Testis (tissue), 3 donors: ENCODE measurements around the gene PDCD11. TPM values are rescaled to one million over a fixed set of nuclear protein-coding genes. Genes with fewer than 3 reads are reported as not detected.

ENCODE experiments used
- DNase-seq: peaks from one replicate; pipeline ENCODE4 v3.0.0-alpha.2; 2019
- H3K27ac ChIP-seq, 2 donors: fragments of 200-600 bp; sonication (generic); one replicate each; pipeline ENCODE4 v1.5.1; 2019
- H3K27me3 ChIP-seq: fragments of 200-600 bp; sonication (generic); one replicate; pipeline ENCODE4 v1.5.1; 2019
- H3K36me3 ChIP-seq: fragments of 200-600 bp; sonication (generic); one replicate; pipeline ENCODE4 v1.5.1; 2017; ENCODE audit warnings: low read depth; ENCODE audit errors: missing control alignments
- H3K4me1 ChIP-seq: fragments of 200-600 bp; sonication (generic); one replicate; pipeline ENCODE4 v1.5.1; 2019
- H3K4me3 ChIP-seq, 2 donors: fragments of 200-600 bp; sonication (generic); one replicate each; pipeline ENCODE4 v1.5.1; 2017 to 2019
- H3K9me3 ChIP-seq: fragments of 200-600 bp; sonication (generic); one replicate; pipeline ENCODE4 v1.5.1; 2017
- CTCF ChIP-seq, 3 experiments: fragments of 450-650 bp in 2 of 3; fragments of 200-600 bp in 1 of 3; sonication (generic) in 1 of 3; IDR thresholded peaks; one replicate each; pipeline ENCODE4 v1.5.1; 2016 to 2019; ENCODE audit warnings: antibody characterized with exemption in 3 of 3, mild to moderate bottlenecking in 2 of 3, moderate library complexity in 1 of 3
- POLR2A ChIP-seq: fragments of 450-650 bp; IDR thresholded peaks from one replicate; pipeline ENCODE4 v1.6.1; 2017; ENCODE audit warnings: antibody characterized with exemption, mild to moderate bottlenecking, moderate library complexity
- WGBS, 2 donors: methylation state at CpG; one replicate each; pipeline ENCODE4 v1.1.5; 2018; 5-methylcytosine and 5-hydroxymethylcytosine counted together
- intact Hi-C: fragments of 100-400 bp; cut with DNase I; formaldehyde crosslinking; loops from one replicate; pipeline ENCODE4 v1.15.1; 2023; ENCODE audit warnings: low total_unique reads
- polyA plus RNA-seq: library from polyadenylated mRNA; stranded (reverse); fragments of 350-450 nt; fragmentation: Illumina TruSeq; extraction: RNeasy Lipid Tissue Mini Kit (QIAGEN cat#74804); gene quantifications from one replicate; pipeline ENCODE4 v1.2.3, GENCODE V29; 2014; ENCODE audit warnings: low read depth, low replicate concordance; ENCODE audit not compliant: insufficient read depth
- total RNA-seq, 2 donors: library from RNA; depleted of rRNA; stranded (reverse); fragments of >200 nt; gene quantifications; one replicate each; pipeline ENCODE4 v1.2.3, GENCODE V29; 2016

Gene PDCD11
- total and polyA plus RNA-seq, 3 donors from 2014 or later = 47.3 to 54.9 (median 50.7) TPM

- no peaks in the 10 kb centered on the region for H3K27me3 ChIP-seq
- TF ChIP-seq POLR2A (no peak), CTCF (IDR thresholded peaks at IDR 0.05) (no peak)
- intact Hi-C loops = no loop called here
- peaks cover 5% of the 10 kb centered on the region for H3K4me1 ChIP-seq
- H3K9me3 ChIP-seq = no peaks in the 10 kb centered on the region
- 62 to 85% methylated on average over 4 of the region's 4 CpGs for WGBS, 2 donors
- H3K27ac ChIP-seq = no peak overlapping the region
- H3K36me3 ChIP-seq = no peaks in the 10 kb centered on the region
- no peak for DNase-seq
- no peak overlapping the region for H3K4me3 ChIP-seq
Measured at GRCh38 chr10:103475437-103475836, 79.0 kb downstream of the PDCD11 start.

GRCh38 chr10:103476046-103476768 is 79.8 kb downstream of the PDCD11 start:
- H3K27ac ChIP-seq = no peak overlapping the region
- no peaks in the 10 kb centered on the region for H3K36me3 ChIP-seq
- no peak overlapping the region for H3K4me3 ChIP-seq
- H3K9me3 ChIP-seq = no peaks in the 10 kb centered on the region
- DNase-seq = peak; percentile 30
- intact Hi-C loops = no loop called here
- H3K4me1 ChIP-seq = peaks cover 12% of the 10 kb centered on the region
- TF ChIP-seq CTCF (IDR thresholded peaks at IDR 0.05) = peak in 1 of 3 experiments; percentile 9
- TF ChIP-seq POLR2A = no peak
- 76 to 90% methylated on average over 4 to 11 of the region's 11 CpGs for WGBS, 2 donors
- H3K27me3 ChIP-seq = no peaks in the 10 kb centered on the region

- Histone ChIP-seq H3K4me3 (no peak overlapping the region), H3K27ac (no peak overlapping the region), H3K9me3 (no peaks in the 10 kb centered on the region), H3K4me1 (peaks cover 18% of the 10 kb centered on the region), H3K27me3 (no peaks in the 10 kb centered on the region), H3K36me3 (no peaks in the 10 kb centered on the region)
- WGBS, 2 donors = 93 to 94% methylated on average over 11 to 22 of the region's 22 CpGs
- TF ChIP-seq POLR2A = no peak
- intact Hi-C loops = no loop called here
- DNase-seq = no peak
Measured at GRCh38 chr10:103478671-103479070, 82.2 kb downstream of the PDCD11 start.

GRCh38 chr10:103479135-103479534 is 82.7 kb downstream of the PDCD11 start, which contains the start of gene CALHM3:
Gene CALHM3 (minus strand): TSS chr10:103479240. CDS start chr10:103479032, 208 bp downstream.
- no peaks in the 10 kb centered on the region for H3K27me3 ChIP-seq
- no peaks in the 10 kb centered on the region for H3K36me3 ChIP-seq
- TF ChIP-seq POLR2A (no peak), CTCF (IDR thresholded peaks at IDR 0.05) (no peak)
- no peaks in the 10 kb centered on the region for H3K9me3 ChIP-seq
- peaks cover 18% of the 10 kb centered on the region for H3K4me1 ChIP-seq
- H3K4me3 ChIP-seq = no peak within 1 kb of the TSS
- no peak within 1 kb of the TSS for H3K27ac ChIP-seq
- 68 to 85% methylated on average over 5 to 7 of the region's 7 CpGs for WGBS, 2 donors
- DNase-seq = no peak
- intact Hi-C loops = no loop called here

- Histone ChIP-seq H3K4me3 (no peak overlapping the region), H3K27ac (peak overlapping the region in 1 of 2 donors; percentile 59), H3K27me3 (no peaks in the 10 kb centered on the region), H3K4me1 (peaks cover 18% of the 10 kb centered on the region), H3K9me3 (no peaks in the 10 kb centered on the region), H3K36me3 (no peaks in the 10 kb centered on the region)
- DNase-seq = no peak
- no peak for TF ChIP-seq CTCF (IDR thresholded peaks at IDR 0.05)
- TF ChIP-seq POLR2A = no peak
- 58 to 64% methylated on average over 5 of the region's 5 CpGs for WGBS, 2 donors
- intact Hi-C loops = no loop called here
Measured at GRCh38 chr10:103480521-103480920, 84.1 kb downstream of the PDCD11 start.
